Lower leg skin (tissue), 4 donors: ENCODE data around the gene MBOAT2. TPM values are rescaled to one million over a fixed set of nuclear protein-coding genes. Genes with fewer than 3 reads are reported as not detected.
"Not testable (repeated sequence)": the region's sequence is repeated elsewhere in the genome, so short reads cannot be mapped to it uniquely, and the experiment has no call there.

Experiments used
- DNase-seq, 2 donors: peaks; one replicate each; pipeline ENCODE4 v3.0.0-alpha.2; 2019; ENCODE audit warnings: low spot score in 2 of 2
- H3K4me3 ChIP-seq: fragments of 200-600 bp; sonication (generic); 2 replicates; pipeline ENCODE4 v1.5.1; 2017; ENCODE audit warnings: mild to moderate bottlenecking, low read depth; ENCODE audit not compliant: poor library complexity, severe bottlenecking
- POLR2A ChIP-seq, 2 donors: fragments of 450-650 bp; IDR thresholded peaks; one replicate each; pipeline ENCODE4 v1.6.1; 2016 to 2017; ENCODE audit warnings: antibody characterized with exemption in 2 of 2, mild to moderate bottlenecking in 1 of 2, moderate library complexity in 1 of 2
- WGBS, 2 donors: methylation state at CpG; one replicate each; pipeline ENCODE4 v1.1.5; 2018; 5-methylcytosine and 5-hydroxymethylcytosine counted together
- intact Hi-C: fragments of 100-400 bp; cut with DNase I; formaldehyde crosslinking; loops from one replicate; pipeline ENCODE4 v1.15.0; 2023; ENCODE audit warnings: low total_unique reads
- total RNA-seq, 4 donors: library from RNA; depleted of rRNA; stranded (reverse); fragments of >200 nt; gene quantifications; one replicate each; pipeline ENCODE4 v1.1.0, GENCODE V29; 2016
- TF ChIP-seq, protein P1 (sequence below), 3 donors: fragments of 450-650 bp; IDR thresholded peaks; one replicate each; pipeline ENCODE4 v1.5.1; 2016; ENCODE audit warnings: antibody characterized with exemption in 3 of 3, mild to moderate bottlenecking in 3 of 3, moderate library complexity in 2 of 3

The MBOAT2 gene, protein sequence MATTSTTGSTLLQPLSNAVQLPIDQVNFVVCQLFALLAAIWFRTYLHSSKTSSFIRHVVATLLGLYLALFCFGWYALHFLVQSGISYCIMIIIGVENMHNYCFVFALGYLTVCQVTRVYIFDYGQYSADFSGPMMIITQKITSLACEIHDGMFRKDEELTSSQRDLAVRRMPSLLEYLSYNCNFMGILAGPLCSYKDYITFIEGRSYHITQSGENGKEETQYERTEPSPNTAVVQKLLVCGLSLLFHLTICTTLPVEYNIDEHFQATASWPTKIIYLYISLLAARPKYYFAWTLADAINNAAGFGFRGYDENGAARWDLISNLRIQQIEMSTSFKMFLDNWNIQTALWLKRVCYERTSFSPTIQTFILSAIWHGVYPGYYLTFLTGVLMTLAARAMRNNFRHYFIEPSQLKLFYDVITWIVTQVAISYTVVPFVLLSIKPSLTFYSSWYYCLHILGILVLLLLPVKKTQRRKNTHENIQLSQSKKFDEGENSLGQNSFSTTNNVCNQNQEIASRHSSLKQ
- 10 to 100 TPM; 47.2 to 92.3 (median 76.4) TPM for total RNA-seq

DNA sequence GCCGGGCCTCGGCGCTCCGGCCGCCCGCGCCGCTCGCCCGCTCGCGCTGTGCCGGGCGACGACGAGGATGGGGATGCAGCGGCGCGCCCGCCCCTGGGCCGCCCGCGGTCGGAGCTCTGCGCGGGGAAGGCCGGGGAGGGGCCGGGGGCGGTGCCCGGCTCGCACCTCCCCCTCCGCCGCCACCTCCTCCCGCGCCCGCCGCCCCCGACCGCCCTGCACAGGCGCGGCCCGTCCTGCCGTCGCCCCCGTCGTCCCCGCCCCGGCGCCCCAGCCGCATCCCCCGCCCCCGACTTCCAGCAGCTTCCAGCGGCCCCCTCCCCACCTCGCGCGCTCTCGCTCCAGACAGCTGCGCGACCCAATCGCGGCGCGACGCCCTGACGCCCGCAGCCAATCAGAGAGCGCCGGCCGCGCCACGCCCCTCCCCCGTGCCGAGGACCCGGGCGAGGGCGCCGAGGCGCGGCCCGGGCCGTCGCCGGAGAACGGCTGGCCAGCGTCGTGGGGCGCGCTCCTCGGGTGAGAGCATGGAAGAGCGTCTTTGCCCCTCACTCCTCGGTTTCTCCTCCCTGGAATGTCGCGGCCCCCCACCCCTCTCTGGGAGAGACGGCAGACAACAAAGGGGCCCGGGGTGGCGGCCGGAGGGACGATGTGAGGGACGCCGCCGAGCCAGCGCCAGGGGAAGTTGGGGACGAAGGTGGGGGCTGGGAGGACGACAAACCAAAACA, at the start of gene MBOAT2:
Gene MBOAT2, minus strand, starts transcription at position 69 of the 722 bp plus-strand sequence. CDS start 70 bp downstream, outside the sequence.
- intact Hi-C loops: no loop called here
- WGBS, 2 donors: 0 to 2% methylated on average over 29 to 34 of the region's 104 CpGs
- peak within 1 kb of the TSS; percentile 50 for H3K4me3 ChIP-seq
- peak; percentile 63 to 96 for DNase-seq
- TF ChIP-seq POLR2A (IDR thresholded peaks at IDR 0.05): no peak
- TF ChIP-seq, protein P1, sequence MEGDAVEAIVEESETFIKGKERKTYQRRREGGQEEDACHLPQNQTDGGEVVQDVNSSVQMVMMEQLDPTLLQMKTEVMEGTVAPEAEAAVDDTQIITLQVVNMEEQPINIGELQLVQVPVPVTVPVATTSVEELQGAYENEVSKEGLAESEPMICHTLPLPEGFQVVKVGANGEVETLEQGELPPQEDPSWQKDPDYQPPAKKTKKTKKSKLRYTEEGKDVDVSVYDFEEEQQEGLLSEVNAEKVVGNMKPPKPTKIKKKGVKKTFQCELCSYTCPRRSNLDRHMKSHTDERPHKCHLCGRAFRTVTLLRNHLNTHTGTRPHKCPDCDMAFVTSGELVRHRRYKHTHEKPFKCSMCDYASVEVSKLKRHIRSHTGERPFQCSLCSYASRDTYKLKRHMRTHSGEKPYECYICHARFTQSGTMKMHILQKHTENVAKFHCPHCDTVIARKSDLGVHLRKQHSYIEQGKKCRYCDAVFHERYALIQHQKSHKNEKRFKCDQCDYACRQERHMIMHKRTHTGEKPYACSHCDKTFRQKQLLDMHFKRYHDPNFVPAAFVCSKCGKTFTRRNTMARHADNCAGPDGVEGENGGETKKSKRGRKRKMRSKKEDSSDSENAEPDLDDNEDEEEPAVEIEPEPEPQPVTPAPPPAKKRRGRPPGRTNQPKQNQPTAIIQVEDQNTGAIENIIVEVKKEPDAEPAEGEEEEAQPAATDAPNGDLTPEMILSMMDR (IDR thresholded peaks at IDR 0.05): no peak

DNA sequence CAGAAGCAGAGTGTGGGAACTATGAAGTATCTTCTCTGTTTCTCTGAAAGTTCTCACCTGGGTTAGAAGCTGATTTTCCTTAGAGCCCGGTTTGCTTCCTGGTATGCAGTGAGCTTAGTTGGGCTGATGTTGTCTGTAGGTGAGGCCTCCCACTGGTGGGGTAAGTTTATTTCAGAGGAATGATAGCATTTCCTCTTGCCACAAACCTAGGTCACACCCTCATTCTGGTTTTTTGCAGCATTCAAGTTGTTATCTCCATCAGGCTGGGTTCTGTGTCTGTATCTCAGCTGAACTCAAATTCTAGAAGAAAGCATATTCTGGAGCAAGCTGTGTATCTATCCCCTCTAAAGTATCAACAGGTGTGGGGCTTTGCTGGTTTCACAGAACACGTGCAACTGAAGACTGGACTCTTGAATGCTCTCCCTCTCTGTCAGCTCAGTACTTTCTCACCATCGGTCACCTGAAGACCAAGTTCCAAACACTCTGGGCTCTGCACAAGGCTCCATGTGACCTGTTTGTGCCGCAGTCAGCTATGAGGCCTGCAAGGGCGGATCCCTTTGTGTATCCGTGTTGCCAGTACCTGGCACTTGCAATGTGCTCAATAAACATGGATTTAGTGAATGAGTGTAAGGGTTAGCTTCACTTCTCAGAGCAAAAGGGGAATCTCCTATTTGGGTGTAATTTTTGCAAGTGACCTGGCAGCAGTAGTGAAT, 49.5 kb upstream of the MBOAT2 start:
- WGBS, 2 donors: 84 to 85% methylated on average over 6 of the region's 6 CpGs
- no peak for TF ChIP-seq POLR2A (IDR thresholded peaks at IDR 0.05)
- TF ChIP-seq, protein P1 (IDR thresholded peaks at IDR 0.05): no peak
- DNase-seq: no peak
- intact Hi-C loops: no loop called here
- H3K4me3 ChIP-seq: no peak overlapping the region

DNA sequence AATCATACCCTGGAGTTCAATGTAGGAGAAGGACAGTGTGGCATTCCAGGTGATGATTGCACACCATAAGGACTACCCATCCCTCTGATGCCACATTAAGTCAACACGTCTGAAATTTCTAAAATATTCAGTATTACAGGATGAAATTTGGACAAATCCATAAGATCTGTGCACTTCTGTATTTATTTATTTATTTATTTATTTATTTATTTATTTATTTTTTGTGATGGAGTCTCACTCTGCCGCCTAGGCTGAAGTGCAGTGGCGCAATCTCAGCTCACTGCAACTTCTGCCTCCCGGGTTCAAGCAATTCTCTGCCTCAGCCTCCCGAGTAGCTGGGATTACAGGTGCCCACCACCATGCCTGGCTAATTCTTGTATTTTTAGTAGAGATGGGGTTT, 48.0 kb upstream of the MBOAT2 start:
- H3K4me3 ChIP-seq, intact Hi-C loops, DNase-seq: not testable (repeated sequence)
- WGBS, 2 donors: 93 to 95% methylated on average over 5 of the region's 5 CpGs

DNA sequence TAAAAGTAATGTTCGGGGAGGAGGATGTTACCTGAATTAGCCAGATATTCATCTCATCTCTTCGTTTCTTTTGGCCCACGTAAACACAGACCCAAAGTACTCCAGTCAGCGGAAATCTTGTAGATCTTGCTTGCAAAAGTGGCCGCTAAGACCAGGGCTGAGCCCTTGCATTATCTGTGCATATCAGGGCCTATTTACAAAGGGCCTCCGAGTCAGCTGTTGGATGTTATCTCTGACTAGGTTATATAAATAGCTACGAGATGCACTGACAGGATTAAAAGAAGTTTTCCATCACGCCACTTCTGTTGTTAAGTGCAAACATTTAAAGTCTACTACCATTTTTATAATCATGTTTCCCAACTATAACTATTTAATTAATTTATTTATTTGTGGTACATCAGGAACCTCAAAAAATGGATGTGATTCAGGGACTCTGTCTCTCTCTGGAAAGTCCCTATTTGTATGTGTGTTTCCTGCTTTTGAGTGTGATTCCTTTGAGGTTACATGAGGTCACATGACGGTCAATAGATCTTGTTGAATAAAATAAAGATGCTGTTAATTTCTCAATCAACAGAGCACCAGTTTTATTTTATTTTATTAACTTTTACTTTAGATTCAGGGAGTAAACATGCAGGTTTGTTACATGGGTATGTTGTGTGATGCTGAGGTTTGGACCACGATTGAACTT, 46.8 kb upstream of the MBOAT2 start:
- 75 to 78% methylated on average over 10 of the region's 10 CpGs for WGBS, 2 donors
- no peak for TF ChIP-seq POLR2A (IDR thresholded peaks at IDR 0.05)
- TF ChIP-seq, protein P1 (IDR thresholded peaks at IDR 0.05): no peak
- intact Hi-C loops: no loop called here
- no peak for DNase-seq
- no peak overlapping the region for H3K4me3 ChIP-seq

DNA sequence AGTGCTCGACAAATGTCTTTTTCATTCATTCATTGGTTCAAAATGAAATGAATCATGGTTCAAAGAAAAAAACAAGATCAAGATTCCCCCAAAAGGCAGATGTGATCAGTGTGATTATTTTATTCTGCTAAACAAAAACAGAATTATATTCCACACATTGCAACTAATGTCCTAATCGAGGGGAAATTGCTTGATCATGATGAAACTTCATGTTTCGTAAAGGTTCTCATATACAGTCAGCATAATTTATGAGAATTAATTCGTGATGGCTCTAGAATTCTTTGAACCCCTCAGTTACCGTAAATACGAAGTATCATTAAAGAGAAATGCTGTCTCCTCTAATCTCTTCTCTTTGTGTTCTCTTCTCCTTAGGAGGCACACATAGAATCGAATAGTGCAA, 42.1 kb upstream of the MBOAT2 start:
- no peak for TF ChIP-seq POLR2A (IDR thresholded peaks at IDR 0.05)
- TF ChIP-seq, protein P1 (IDR thresholded peaks at IDR 0.05): no peak
- no peak overlapping the region for H3K4me3 ChIP-seq
- DNase-seq: no peak
- WGBS, 2 donors: 84 to 90% methylated on average over 7 of the region's 7 CpGs
- intact Hi-C loops: no loop called here

DNA sequence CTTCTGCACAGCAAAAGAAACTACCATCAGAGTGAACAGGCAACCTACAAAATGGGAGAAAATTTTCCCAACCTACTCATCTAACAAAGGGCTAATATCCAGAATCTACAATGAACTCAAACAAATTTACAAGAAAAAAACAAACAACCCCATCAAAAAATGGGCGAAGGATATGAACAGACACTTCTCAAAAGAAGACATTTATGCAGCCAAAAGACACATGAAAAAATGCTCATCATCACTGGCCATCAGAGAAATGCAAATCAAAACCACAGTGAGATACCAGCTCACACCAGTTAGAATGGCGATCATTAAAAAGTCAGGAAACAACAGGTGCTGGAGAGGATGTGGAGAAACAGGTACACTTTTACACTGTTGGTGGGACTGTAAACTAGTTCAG, 40.0 kb upstream of the MBOAT2 start:
- intact Hi-C loops, DNase-seq, H3K4me3 ChIP-seq: not testable (repeated sequence)
- 94 to 96% methylated on average over 2 of the region's 2 CpGs for WGBS, 2 donors
